H1 (cell line): ENCODE results near the gene IGLON5. TPM values are rescaled to one million over a fixed set of nuclear protein-coding genes. Genes with fewer than 3 reads are reported as not detected.

Source experiments
- CTCF ChIA-PET: fragments of 300-600 bp; sonication (Branson Sonifier 250); formaldehyde crosslinking; loops from one replicate; lab custom pipeline; 2021; ENCODE audit not compliant: partially characterized antibody; lab: Charles Lee
- POLR2A ChIA-PET: fragments of 300-600 bp; sonication (Branson Sonifier 250); formaldehyde crosslinking; loops from one replicate; lab custom pipeline; 2021; ENCODE audit warnings: inconsistent platforms; ENCODE audit not compliant: partially characterized antibody; lab: Charles Lee
- DNase-seq, 2 experiments: peaks; one replicate each; pipeline versions ENCODE4 v3.0.0 to v3.0.0-alpha.2; 2010 to 2022; ENCODE audit warnings: low spot score in 2 of 2, low read depth in 1 of 2, mixed read lengths in 1 of 2
- FAIRE-seq: peaks from 2 replicates; lab custom pipeline; 2011; peaks lifted over from hg19 to GRCh38; lab: Jason Lieb, UNC
- H2AFZ ChIP-seq: 2 replicates; pipeline ENCODE4 v1.8.1; 2012; ENCODE audit warnings: low read length, inconsistent platforms
- H2AK5ac ChIP-seq: 2 replicates; pipeline ENCODE4 v1.6.1; 2013; ENCODE audit warnings: low read depth, low read length
- H2BK120ac ChIP-seq: replicated peaks from 2 replicates; pipeline ENCODE3; 2013; ENCODE audit warnings: low read depth, low read length, inconsistent platforms
- H2BK12ac ChIP-seq: 2 replicates; pipeline ENCODE4 v1.6.1; 2013; ENCODE audit warnings: low read depth, low read length
- H2BK15ac ChIP-seq: 2 replicates; pipeline ENCODE4 v1.6.1; 2013; ENCODE audit warnings: low read length
- H2BK20ac ChIP-seq: 2 replicates; pipeline ENCODE4 v1.6.1; 2013; ENCODE audit warnings: low read length
- H2BK5ac ChIP-seq: 2 replicates; pipeline ENCODE4 v1.6.1; 2013; ENCODE audit warnings: low read depth, low read length
- H3K14ac ChIP-seq: 2 replicates; pipeline ENCODE4 v1.6.1; 2013; ENCODE audit warnings: inconsistent platforms; ENCODE audit not compliant: insufficient read length
- H3K18ac ChIP-seq: 2 replicates; pipeline ENCODE4 v1.6.1; 2013; ENCODE audit warnings: low read length; ENCODE audit errors: extremely low read depth
- H3K23ac ChIP-seq: 2 replicates; pipeline ENCODE4 v1.6.1; 2013; ENCODE audit warnings: inconsistent platforms; ENCODE audit not compliant: insufficient read length
- H3K23me2 ChIP-seq: 2 replicates; pipeline ENCODE4 v1.6.1; 2013; ENCODE audit warnings: low read depth, low read length
- H3K27ac ChIP-seq: 2 replicates; pipeline ENCODE4 v1.6.1; 2011; ENCODE audit warnings: low read depth, low read length, inconsistent platforms
- H3K27me3 ChIP-seq, 4 experiments: replicated peaks in 1 of 4; 1 replicate in 1 of 4; 2 replicates in 3 of 4; pipeline versions ENCODE4 v1.6.1 to v1.8.1; 2011 to 2013; ENCODE audit warnings: low read length in 3 of 4, mild to moderate bottlenecking in 3 of 4, inconsistent platforms in 2 of 4, mixed read lengths in 2 of 4, moderate library complexity in 1 of 4; ENCODE audit not compliant: control insufficient read depth in 3 of 4, insufficient read depth in 3 of 4; ENCODE audit errors: extremely low read depth in 1 of 4
- H3K36me3 ChIP-seq, 4 experiments: 2 replicates each; pipeline versions ENCODE4 v1.6.1 to v1.8.1; 2011 to 2013; ENCODE audit warnings: mild to moderate bottlenecking in 4 of 4, low read length in 3 of 4, moderate library complexity in 2 of 4, control low read depth in 1 of 4, inconsistent platforms in 1 of 4; ENCODE audit not compliant: insufficient read depth in 4 of 4, control insufficient read depth in 2 of 4
- H3K4ac ChIP-seq: replicated peaks from 2 replicates; pipeline ENCODE3; 2013; ENCODE audit warnings: low read length, low read depth, mixed read lengths, inconsistent platforms; ENCODE audit not compliant: insufficient read length
- H3K4me1 ChIP-seq, 4 experiments: replicated peaks in 1 of 4; 1 replicate in 1 of 4; 2 replicates in 3 of 4; pipeline versions ENCODE4 v1.6.1 to v1.8.1; 2011 to 2013; ENCODE audit warnings: low read length in 3 of 4, inconsistent platforms in 2 of 4, mixed read lengths in 1 of 4; ENCODE audit not compliant: insufficient read depth in 4 of 4, control insufficient read depth in 3 of 4
- H3K4me2 ChIP-seq, 2 experiments: 2 replicates each; pipeline versions ENCODE4 v1.6.1 to v1.8.1; 2011 to 2013; ENCODE audit warnings: low read depth in 2 of 2, low read length in 2 of 2, control low read depth in 1 of 2, inconsistent platforms in 1 of 2, mild to moderate bottlenecking in 1 of 2; ENCODE audit not compliant: insufficient read depth in 1 of 2
- H3K4me3 ChIP-seq, 4 experiments: fragments of 200-600, 300-600 bp in 1 of 4; sonication (generic), shearing (Covaris generic), sonication (Bioruptor Twin) in 1 of 4; 2 replicates each; pipeline versions ENCODE4 v1.5.1 to v1.8.1; 2011 to 2016; ENCODE audit warnings: low read length in 4 of 4, low read depth in 3 of 4, control low read depth in 2 of 4, inconsistent platforms in 2 of 4, mild to moderate bottlenecking in 2 of 4, mixed read lengths in 1 of 4, moderate library complexity in 1 of 4; ENCODE audit not compliant: insufficient read depth in 2 of 4; ENCODE audit errors: extremely low read depth in 1 of 4
- H3K56ac ChIP-seq: replicated peaks from 2 replicates; pipeline ENCODE3; 2013; ENCODE audit warnings: low read depth, mild to moderate bottlenecking, mixed read lengths, low read length, inconsistent platforms; ENCODE audit not compliant: insufficient read length
- H3K79me1 ChIP-seq: 2 replicates; pipeline ENCODE4 v1.6.1; 2013; ENCODE audit warnings: low read depth, low read length, control low read depth
- H3K79me2 ChIP-seq, 2 experiments: 2 replicates each; pipeline versions ENCODE4 v1.6.1 to v1.8.1; 2012 to 2013; ENCODE audit warnings: low read length in 2 of 2, mild to moderate bottlenecking in 2 of 2, inconsistent platforms in 1 of 2; ENCODE audit not compliant: insufficient read depth in 2 of 2, control insufficient read depth in 1 of 2
- H3K9ac ChIP-seq, 4 experiments: replicated peaks in 1 of 4; 1 replicate in 1 of 4; 2 replicates in 3 of 4; pipeline versions ENCODE4 v1.6.1 to v1.8.1; 2011 to 2013; ENCODE audit warnings: low read depth in 3 of 4, low read length in 3 of 4, control low read depth in 2 of 4, mild to moderate bottlenecking in 2 of 4, moderate library complexity in 2 of 4, inconsistent platforms in 1 of 4; ENCODE audit errors: extremely low read depth in 1 of 4
- H3K9me3 ChIP-seq, 2 experiments: 2 replicates each; pipeline versions ENCODE4 v1.6.1 to v1.8.1; 2012 to 2013; ENCODE audit warnings: mild to moderate bottlenecking in 2 of 2, moderate library complexity in 2 of 2, control low read depth in 1 of 2, inconsistent platforms in 1 of 2, low read depth in 1 of 2, low read length in 1 of 2, mixed read lengths in 1 of 2; ENCODE audit not compliant: insufficient read depth in 2 of 2
- H4K20me1 ChIP-seq, 2 experiments: replicated peaks in 1 of 2; 2 replicates each; pipeline versions ENCODE3 to v1.8.1; 2011 to 2013; ENCODE audit warnings: inconsistent platforms in 2 of 2, low read length in 2 of 2, mild to moderate bottlenecking in 1 of 2; ENCODE audit not compliant: insufficient read depth in 2 of 2, control insufficient read depth in 1 of 2
- H4K5ac ChIP-seq: 2 replicates; pipeline ENCODE4 v1.6.1; 2013; ENCODE audit warnings: low read length, low read depth, mixed read lengths, inconsistent platforms; ENCODE audit not compliant: insufficient read length
- H4K8ac ChIP-seq: 2 replicates; pipeline ENCODE4 v1.8.0; 2013; ENCODE audit warnings: mild to moderate bottlenecking, moderate library complexity, low read length, inconsistent platforms; ENCODE audit not compliant: insufficient read depth; ENCODE audit errors: extremely low read depth
- H4K91ac ChIP-seq: replicated peaks from 2 replicates; pipeline ENCODE3; 2013; ENCODE audit warnings: low read length, mixed read lengths, inconsistent platforms; ENCODE audit not compliant: insufficient read length
- CHD1 ChIP-seq: IDR thresholded peaks from 2 replicates; pipeline ENCODE4 v1.6.1; 2012; ENCODE audit warnings: low read depth, low read length, improper control_type of control experiment
- CTCF ChIP-seq, 3 experiments: IDR thresholded peaks; 1 replicate in 2 of 3; 2 replicates in 1 of 3; pipeline versions ENCODE4 v1.5.1 to v1.6.1; 2011; ENCODE audit warnings: low read length in 3 of 3, mild to moderate bottlenecking in 3 of 3, inconsistent platforms in 2 of 3, low read depth in 1 of 3, moderate library complexity in 1 of 3; ENCODE audit not compliant: insufficient read depth in 1 of 3; ENCODE audit errors: control extremely low read depth in 1 of 3
- EP300 ChIP-seq, 2 experiments: IDR thresholded peaks; 1 replicate in 1 of 2; 2 replicates in 1 of 2; pipeline ENCODE4 v1.6.1; 2011 to 2012; ENCODE audit warnings: low read depth in 2 of 2, low read length in 2 of 2, mild to moderate bottlenecking in 2 of 2, borderline replicate concordance in 1 of 2, inconsistent platforms in 1 of 2, moderate library complexity in 1 of 2
- FOSL1 ChIP-seq: IDR thresholded peaks from 2 replicates; pipeline ENCODE4 v1.6.1; 2011; ENCODE audit warnings: mild to moderate bottlenecking, low read depth, low read length, moderate library complexity; ENCODE audit not compliant: insufficient read depth
- MAFK ChIP-seq: IDR thresholded peaks from 2 replicates; pipeline ENCODE4 v1.6.1; 2012; ENCODE audit warnings: low read depth, mild to moderate bottlenecking, improper control_type of control experiment, low read length
- POLR2A ChIP-seq, 2 experiments: IDR thresholded peaks; 1 replicate in 1 of 2; 2 replicates in 1 of 2; pipeline ENCODE4 v1.6.1; 2011; ENCODE audit warnings: low read depth in 2 of 2, low read length in 2 of 2, mild to moderate bottlenecking in 2 of 2; ENCODE audit errors: control extremely low read depth in 1 of 2
- POLR2AphosphoS5 ChIP-seq: IDR thresholded peaks from 2 replicates; pipeline ENCODE4 v1.6.1; 2011; ENCODE audit warnings: low read depth, low read length
- POU5F1 ChIP-seq: IDR thresholded peaks from 2 replicates; pipeline ENCODE4 v1.6.1; 2011; ENCODE audit warnings: low read depth, mild to moderate bottlenecking, low read length, moderate library complexity
- SP2 ChIP-seq: IDR thresholded peaks from 2 replicates; pipeline ENCODE4 v1.6.1; 2012; ENCODE audit warnings: mild to moderate bottlenecking, low read length, inconsistent platforms
- WGBS, 2 experiments: shearing (Covaris generic) in 1 of 2; methylation state at CpG; one replicate each; pipeline versions ENCODE4 v1.1.6 to v1.1.7; 2013 to 2015; ENCODE audit warnings: low lambda C conversion rate in 2 of 2, mixed read lengths in 2 of 2, inconsistent platforms in 1 of 2, low coverage in 1 of 2, missing lambda C conversion rate in 1 of 2; ENCODE audit not compliant: insufficient replicate concordance in 2 of 2, insufficient coverage in 1 of 2, insufficient read length in 1 of 2; ENCODE audit errors: extremely low coverage in 1 of 2, missing lambda C conversion rate in 1 of 2; 5-methylcytosine and 5-hydroxymethylcytosine counted together
- polyA plus RNA-seq, 7 experiments: library from polyadenylated mRNA; depleted of rRNA in 3 of 7; stranded (reverse) in 5 of 7; unstranded in 2 of 7; fragments of >200 nt in 5 of 7; fragments of 200-250 nt in 2 of 7; gene quantifications; 1 replicate in 5 of 7; 2 replicates in 1 of 7; 4 replicates in 1 of 7; pipeline versions ENCODE4 v1.2.1 to v1.2.3, GENCODE V29; 2011 to 2013; ENCODE audit warnings: missing spikeins in 2 of 7, mixed read lengths in 2 of 7
- total RNA-seq: library from RNA; stranded (reverse); fragmentation: NEBNext Ultra II Directional; extraction: Animal tissue kit (Norgen Biotek cat#: 25700); gene quantifications from 2 replicates; pipeline ENCODE4 v1.2.1, GENCODE V29; 2021
- TF ChIP-seq, protein P1 (sequence below): IDR thresholded peaks from 2 replicates; pipeline ENCODE4 v1.6.1; 2012; ENCODE audit warnings: inconsistent platforms
- TF ChIP-seq, protein P2 (sequence below): IDR thresholded peaks from 2 replicates; pipeline ENCODE4 v1.6.1; 2011; ENCODE audit warnings: low read length, improper control_type of control experiment

IGLON5 gene
- total and polyA plus RNA-seq, 2 of the 8 experiments (the other 6 are each of a cell fraction or from before 2014, with no cell fraction given) = 31.8 to 34.6 TPM

DNA sequence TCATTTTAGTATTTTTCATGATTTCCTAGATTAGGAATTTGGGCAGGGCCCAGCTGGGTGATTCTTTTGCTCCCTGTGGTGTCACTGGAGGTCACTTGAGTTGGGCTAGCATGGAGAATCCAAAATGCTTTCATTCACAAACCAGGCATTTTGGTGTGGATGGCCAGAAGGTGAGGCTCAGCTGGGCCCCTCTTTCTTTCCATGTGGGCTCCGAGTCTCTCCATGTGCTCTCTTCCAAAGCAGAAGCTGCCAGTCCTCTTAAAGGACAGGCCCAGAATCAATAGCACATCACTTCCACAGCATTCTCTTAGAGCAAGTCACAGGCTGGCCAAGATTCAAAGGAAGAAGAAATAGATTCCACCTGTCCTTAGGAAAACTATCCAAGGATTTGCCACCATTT, 21.8 kb upstream of the IGLON5 start:
- Histone ChIP-seq H2BK12ac (no peak overlapping the region), H3K9ac (no peak overlapping the region), H3K27ac (no peak overlapping the region), H3K79me2 (no peaks in the 10 kb centered on the region), H3K4me3 (no peak overlapping the region), H3K18ac (no peak overlapping the region), H3K56ac (no peak overlapping the region), H2BK15ac (no peak overlapping the region), H2BK5ac (no peak overlapping the region), H4K20me1 (no peaks in the 10 kb centered on the region), H4K8ac (no peak overlapping the region), H3K79me1 (no peaks in the 10 kb centered on the region), H3K4me1 (peaks cover 10 to 21% (median 14%) of the 10 kb centered on the region in 4 experiments), H3K14ac (no peak overlapping the region), H2AFZ (no peak overlapping the region), H3K4me2 (no peak overlapping the region), H3K23ac (no peak overlapping the region), H2AK5ac (no peak overlapping the region), H4K91ac (no peak overlapping the region), H4K5ac (no peak overlapping the region), H3K4ac (no peak overlapping the region), H2BK20ac (no peak overlapping the region), H2BK120ac (no peak overlapping the region), H3K36me3 (no peaks in the 10 kb centered on the region), H3K23me2 (no peaks in the 10 kb centered on the region), H3K9me3 (no peaks in the 10 kb centered on the region), H3K27me3 (no peaks in the 10 kb centered on the region)
- ChIA-PET POLR2A (no interaction called here), CTCF (no interaction called here)
- WGBS, 2 experiments = 63% methylated on average over 1 of the region's 1 CpG; no CpG with 5 or more reads in 1 of the 2 experiments
- DNase-seq = no peak
- FAIRE-seq = no peak
- no peak for TF ChIP-seq MAFK
- TF ChIP-seq POLR2AphosphoS5 = no peak
- no peak for TF ChIP-seq EP300 (IDR thresholded peaks at IDR 0.05; ENCODE audit: borderline replicate concordance in 1 of 2, low read depth in 2 of 2, low read length in 2 of 2)
- TF ChIP-seq, protein P1, sequence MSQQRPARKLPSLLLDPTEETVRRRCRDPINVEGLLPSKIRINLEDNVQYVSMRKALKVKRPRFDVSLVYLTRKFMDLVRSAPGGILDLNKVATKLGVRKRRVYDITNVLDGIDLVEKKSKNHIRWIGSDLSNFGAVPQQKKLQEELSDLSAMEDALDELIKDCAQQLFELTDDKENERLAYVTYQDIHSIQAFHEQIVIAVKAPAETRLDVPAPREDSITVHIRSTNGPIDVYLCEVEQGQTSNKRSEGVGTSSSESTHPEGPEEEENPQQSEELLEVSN = no peak
- TF ChIP-seq FOSL1 = no peak
- TF ChIP-seq CHD1 = no peak
- no peak for TF ChIP-seq CTCF (IDR thresholded peaks at IDR 0.05; ENCODE audit: control extremely low read depth in 1 of 3, insufficient read depth in 1 of 3, low read depth in 1 of 3, low read length in 3 of 3)
- TF ChIP-seq, protein P2, sequence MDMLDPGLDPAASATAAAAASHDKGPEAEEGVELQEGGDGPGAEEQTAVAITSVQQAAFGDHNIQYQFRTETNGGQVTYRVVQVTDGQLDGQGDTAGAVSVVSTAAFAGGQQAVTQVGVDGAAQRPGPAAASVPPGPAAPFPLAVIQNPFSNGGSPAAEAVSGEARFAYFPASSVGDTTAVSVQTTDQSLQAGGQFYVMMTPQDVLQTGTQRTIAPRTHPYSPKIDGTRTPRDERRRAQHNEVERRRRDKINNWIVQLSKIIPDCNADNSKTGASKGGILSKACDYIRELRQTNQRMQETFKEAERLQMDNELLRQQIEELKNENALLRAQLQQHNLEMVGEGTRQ = no peak
- no peak for TF ChIP-seq POU5F1
- TF ChIP-seq SP2 = no peak
- TF ChIP-seq POLR2A (IDR thresholded peaks at IDR 0.05; ENCODE audit: control extremely low read depth in 1 of 2, low read depth in 2 of 2, low read length in 2 of 2) = no peak
